Measurements from ENCODE around the gene LIMS1. TPM values are rescaled to one million over a fixed set of nuclear protein-coding genes. Genes with fewer than 3 reads are reported as not detected.
"Not testable (repeated sequence)": the region's sequence is repeated elsewhere in the genome, so short reads cannot be mapped to it uniquely, and the experiment has no call there.

The LIMS1 gene
- total and polyA plus RNA-seq, 5 experiments from 2014 or later, result 20.9 to 25.9 (median 21.9) TPM

- H3K4me3 Mint-ChIP-seq, result no peak overlapping the region
- H3K36me3 Mint-ChIP-seq, result no peaks in the 10 kb centered on the region
- no peaks in the 10 kb centered on the region for H3K27me3 Mint-ChIP-seq
- POLR2A ChIA-PET, result no interaction called here
- H3K9me3 Mint-ChIP-seq, result no peaks in the 10 kb centered on the region
- peaks cover 10 to 52% (median 18%) of the 10 kb centered on the region in 4 donors for H3K4me1 Mint-ChIP-seq
- no peak for DNase-seq
- peak; percentile 24 to 46 for ATAC-seq
- H3K27ac Mint-ChIP-seq, result peak overlapping the region in 5 of 10 donors; percentile 6 to 64 (median 49)
Measured at GRCh38 chr2:108594132-108594981, 60.1 kb downstream of the LIMS1 start.

GRCh38 chr2:108594982-108595464 is 60.8 kb downstream of the LIMS1 start:
- Mint-ChIP-seq H3K9me3 (no peaks in the 10 kb centered on the region), H3K27ac (peak overlapping the region in 4 of 10 donors; percentile 10 to 55 (median 32)), H3K4me3 (no peak overlapping the region), H3K27me3 (no peaks in the 10 kb centered on the region), H3K36me3 (no peaks in the 10 kb centered on the region), H3K4me1 (peaks cover 10 to 46% (median 17%) of the 10 kb centered on the region in 4 donors)
- ATAC-seq (no peak), DNase-seq (no peak)
- POLR2A ChIA-PET, result no interaction called here

GRCh38 chr2:108595771-108596170 is 61.5 kb downstream of the LIMS1 start:
- DNase-seq, ATAC-seq, POLR2A ChIA-PET, H3K9me3 Mint-ChIP-seq, H3K27ac Mint-ChIP-seq, H3K27me3 Mint-ChIP-seq, H3K36me3 Mint-ChIP-seq, H3K4me3 Mint-ChIP-seq: not testable (repeated sequence)
- H3K4me1 Mint-ChIP-seq, result peaks cover 10 to 41% (median 17%) of the 10 kb centered on the region in 4 donors

- H3K27me3 Mint-ChIP-seq, H3K36me3 Mint-ChIP-seq, H3K27ac Mint-ChIP-seq, H3K4me3 Mint-ChIP-seq, POLR2A ChIA-PET, H3K9me3 Mint-ChIP-seq: not testable (repeated sequence)
- peak; percentile 93 to 95 for ATAC-seq
- peaks cover 10 to 36% (median 17%) of the 10 kb centered on the region in 4 donors for H3K4me1 Mint-ChIP-seq
- peak in 7 of 10 donors; percentile 22 to 70 (median 41) for DNase-seq
Measured at GRCh38 chr2:108597105-108597744, 63.0 kb downstream of the LIMS1 start.

GRCh38 chr2:108601199-108601598 is 66.9 kb downstream of the LIMS1 start:
- peaks cover 0 to 11% (median 6%) of the 10 kb centered on the region in 4 donors for H3K4me1 Mint-ChIP-seq
- POLR2A ChIA-PET, H3K36me3 Mint-ChIP-seq: not testable (repeated sequence)

GRCh38 chr2:108602422-108602821 is 68.2 kb downstream of the LIMS1 start:
- POLR2A ChIA-PET, result no interaction called here
- no peak for ATAC-seq
- Mint-ChIP-seq H3K9me3 (no peaks in the 10 kb centered on the region), H3K4me3 (no peak overlapping the region), H3K27ac (no peak overlapping the region), H3K36me3 (peaks cover 0 to 3% (median 0%) of the 10 kb centered on the region in 3 donors), H3K4me1 (peaks cover 0 to 11% (median 5%) of the 10 kb centered on the region in 4 donors), H3K27me3 (no peaks in the 10 kb centered on the region)
- DNase-seq, result no peak

More at GRCh38 chr2:108601199-108601598, 66.9 kb downstream of the LIMS1 start:
- not testable (repeated sequence) for H3K9me3 Mint-ChIP-seq, H3K27me3 Mint-ChIP-seq, ATAC-seq, H3K4me3 Mint-ChIP-seq, DNase-seq
- peak overlapping the region in 1 of 10 donors; percentile 80 for H3K27ac Mint-ChIP-seq

GRCh38 chr2:108604196-108604595 is 69.9 kb downstream of the LIMS1 start:
- ATAC-seq (no peak), DNase-seq (no peak)
- peaks cover 1 to 16% (median 11%) of the 10 kb centered on the region in 4 donors for H3K4me1 Mint-ChIP-seq
- no peaks in the 10 kb centered on the region for H3K27me3 Mint-ChIP-seq
- peaks cover 0 to 3% (median 0%) of the 10 kb centered on the region in 3 donors for H3K36me3 Mint-ChIP-seq
- no peaks in the 10 kb centered on the region for H3K9me3 Mint-ChIP-seq
- H3K27ac Mint-ChIP-seq, result no peak overlapping the region
- POLR2A ChIA-PET, result no interaction called here
- no peak overlapping the region for H3K4me3 Mint-ChIP-seq

- no peak for DNase-seq
- H3K9me3 Mint-ChIP-seq, result no peaks in the 10 kb centered on the region
- no peak overlapping the region for H3K4me3 Mint-ChIP-seq
- no peak for ATAC-seq
- peaks cover 6 to 29% (median 11%) of the 10 kb centered on the region in 4 donors for H3K4me1 Mint-ChIP-seq
- H3K27me3 Mint-ChIP-seq, result no peaks in the 10 kb centered on the region
- POLR2A ChIA-PET, result interaction anchor here (1.0 kb wide), 1 partner anchor 15 kb away, joined by 4 read pairs; no protein-coding TSS in a partner anchor
- H3K36me3 Mint-ChIP-seq, result peaks cover 0 to 3% (median 0%) of the 10 kb centered on the region in 3 donors
- H3K27ac Mint-ChIP-seq, result peak overlapping the region in 1 of 10 donors; percentile 7
Measured at GRCh38 chr2:108605947-108606346, 71.7 kb downstream of the LIMS1 start.

- no peak overlapping the region for H3K4me3 Mint-ChIP-seq
- H3K36me3 Mint-ChIP-seq, result peaks cover 0 to 3% (median 0%) of the 10 kb centered on the region in 3 donors
Measured at GRCh38 chr2:108607706-108608301, 73.5 kb downstream of the LIMS1 start.

GRCh38 chr2:108611021-108611420 is 76.8 kb downstream of the LIMS1 start:
- no peak overlapping the region for H3K27ac Mint-ChIP-seq
- no peak for ATAC-seq
- H3K9me3 Mint-ChIP-seq, result no peaks in the 10 kb centered on the region
- POLR2A ChIA-PET, result interaction anchor here (1.1 kb wide), 1 partner anchor 8 kb away, joined by 5 read pairs; no protein-coding TSS in a partner anchor
- no peak for DNase-seq
- peaks cover 26 to 69% (median 31%) of the 10 kb centered on the region in 4 donors for H3K4me1 Mint-ChIP-seq
- H3K36me3 Mint-ChIP-seq, result no peaks in the 10 kb centered on the region
- no peaks in the 10 kb centered on the region for H3K27me3 Mint-ChIP-seq
- peak overlapping the region in 2 of 10 donors; percentile 17 to 44 for H3K4me3 Mint-ChIP-seq

More at GRCh38 chr2:108607706-108608301, 73.5 kb downstream of the LIMS1 start:
- no peaks in the 10 kb centered on the region for H3K9me3 Mint-ChIP-seq
- H3K27ac Mint-ChIP-seq, result peak overlapping the region in 1 of 10 donors; percentile 38
- ATAC-seq, result peak; percentile 53 to 54
- H3K4me1 Mint-ChIP-seq, result peaks cover 6 to 43% (median 17%) of the 10 kb centered on the region in 4 donors
- no peaks in the 10 kb centered on the region for H3K27me3 Mint-ChIP-seq
- peak in 6 of 10 donors; percentile 28 to 55 (median 41) for DNase-seq
- POLR2A ChIA-PET, result no interaction called here

GRCh38 chr2:108612153-108612513 is 77.9 kb downstream of the LIMS1 start:
- no peaks in the 10 kb centered on the region for H3K27me3 Mint-ChIP-seq
- H3K27ac Mint-ChIP-seq, result peak overlapping the region in 4 of 10 donors; percentile 66 to 82 (median 80)
- peaks cover 24 to 69% (median 35%) of the 10 kb centered on the region in 4 donors for H3K4me1 Mint-ChIP-seq
- no peaks in the 10 kb centered on the region for H3K36me3 Mint-ChIP-seq
- peak in 2 of 10 donors; percentile 16 to 27 for DNase-seq
- H3K9me3 Mint-ChIP-seq, result no peaks in the 10 kb centered on the region
- POLR2A ChIA-PET, result no interaction called here
- peak overlapping the region in 5 of 10 donors; percentile 2 to 68 (median 23) for H3K4me3 Mint-ChIP-seq
- ATAC-seq, result peak; percentile 54 to 64

- POLR2A ChIA-PET, result no interaction called here
- peaks cover 26 to 73% (median 37%) of the 10 kb centered on the region in 4 donors for H3K4me1 Mint-ChIP-seq
- H3K4me3 Mint-ChIP-seq, result peak overlapping the region in 5 of 10 donors; percentile 2 to 68 (median 23)
- H3K27ac Mint-ChIP-seq, result peak overlapping the region in 6 of 10 donors; percentile 35 to 82 (median 73)
- DNase-seq (no peak), ATAC-seq (peak; percentile 25 to 41)
- no peaks in the 10 kb centered on the region for H3K9me3 Mint-ChIP-seq
- no peaks in the 10 kb centered on the region for H3K36me3 Mint-ChIP-seq
- H3K27me3 Mint-ChIP-seq, result no peaks in the 10 kb centered on the region
Measured at GRCh38 chr2:108612514-108613183, 78.4 kb downstream of the LIMS1 start.

All from naive thymus-derived CD8-positive, alpha-beta T cell (primary cell).